HuH-7 (cell line): Measurements from ENCODE around the gene COPE.
"Not testable (repeated sequence)": the region's sequence is repeated elsewhere in the genome, so short reads cannot be mapped to it uniquely, and the experiment has no call there.

Experiments
- DNase-seq: peaks from one replicate; pipeline ENCODE4 v3.0.0; 2011; ENCODE audit warnings: low spot score

COPE gene

GRCh38 chr19:18940769-18941627, 21.8 kb upstream of the COPE start, which contains the start of gene HOMER3:
Gene HOMER3, minus strand, starts transcription at chr19:18941217. Its CDS starts 2,235 bp downstream, at chr19:18938982.
- peak; percentile 98 for DNase-seq

- peak; percentile 73 for DNase-seq
These were observed 21.0 kb upstream of the COPE start for GRCh38 chr19:18939922-18940768.

- no peak for DNase-seq
These were observed 20.0 kb upstream of the COPE start for GRCh38 chr19:18939163-18939562.

- no peak for DNase-seq
These were observed 14.1 kb upstream of the COPE start for GRCh38 chr19:18933297-18933696.

- DNase-seq = no peak
These were observed 13.1 kb upstream of the COPE start for GRCh38 chr19:18932216-18932841.

- no peak for DNase-seq
These were observed 12.4 kb upstream of the COPE start for GRCh38 chr19:18931316-18932162.

- DNase-seq = no peak
These were observed 10.1 kb upstream of the COPE start for GRCh38 chr19:18929311-18929710.

GRCh38 chr19:18928018-18928805, 9.0 kb upstream of the COPE start:
- no peak for DNase-seq

- no peak for DNase-seq
These were observed 5.6 kb upstream of the COPE start for GRCh38 chr19:18924684-18925213.

GRCh38 chr19:18922228-18922985, 3.2 kb upstream of the COPE start:
- DNase-seq = no peak

GRCh38 chr19:18921593-18921992, 2.4 kb upstream of the COPE start:
- no peak for DNase-seq

GRCh38 chr19:18920400-18920799, 1.2 kb upstream of the COPE start:
- no peak for DNase-seq

GRCh38 chr19:18919900-18920214, 670 bp upstream of the COPE start:
- DNase-seq = no peak

GRCh38 chr19:18917593-18917992, 1.6 kb downstream of the COPE start:
- not testable (repeated sequence) for DNase-seq

GRCh38 chr19:18915639-18916038, 3.5 kb downstream of the COPE start:
- peak; percentile 86 for DNase-seq

- no peak for DNase-seq
These were observed 5.7 kb downstream of the COPE start for GRCh38 chr19:18913466-18913865.

GRCh38 chr19:18912933-18913332, 6.3 kb downstream of the COPE start:
- no peak for DNase-seq

- no peak for DNase-seq
These were observed 8.3 kb downstream of the COPE start for GRCh38 chr19:18910801-18911436.

- DNase-seq = no peak
These were observed 9.2 kb downstream of the COPE start for GRCh38 chr19:18910010-18910409.
